Spleen (tissue), 7 donors: ENCODE data around the gene ATXN7L3.

Source experiments
- CTCF ChIP-seq, 11 experiments: fragments of 200-600 bp in 7 of 11; fragments of 450-650 bp in 4 of 11; sonication (generic) in 4 of 11; IDR thresholded peaks in 8 of 11; conservative IDR thresholded peaks in 3 of 11; 1 replicate in 7 of 11; 2 replicates in 4 of 11; pipeline versions ENCODE4 v1.4.0 to v1.8.0; 2016 to 2021; ENCODE audit warnings: antibody characterized with exemption in 11 of 11, inconsistent platforms in 4 of 11, mild to moderate bottlenecking in 1 of 11
- POLR2AphosphoS5 ChIP-seq, 3 donors: sonication (generic); formaldehyde crosslinking; IDR thresholded peaks; one replicate each; pipeline ENCODE4 v1.5.1; 2017; ENCODE audit warnings: antibody characterized with exemption in 3 of 3
- donor health status: DM: no; HTN: no; CAD: no; lungs with moderate emphysema.
- donor health status: DM: no; HTN: no; CAD: no.
- donor health status: DM: no; HTN: no; CAD: no.

- TF ChIP-seq CTCF (IDR thresholded peaks at IDR 0.05 in 8 of 11, conservative IDR thresholded peaks at IDR 0.05 in 3 of 11) (no peak), POLR2AphosphoS5 (IDR thresholded peaks at IDR 0.05) (no peak)
Measured at GRCh38 chr17:44216694-44217093, 17.0 kb upstream of the ATXN7L3 start.
